Vagina (tissue), 2 donors: ENCODE measurements around the gene TPCN2.
"Not testable (repeated sequence)": the region's sequence is repeated elsewhere in the genome, so short reads cannot be mapped to it uniquely, and the experiment has no call there.

Experiments
- POLR2A ChIP-seq, 2 donors: fragments of 450-650 bp; IDR thresholded peaks; one replicate each; pipeline ENCODE4 v1.6.1; 2017; ENCODE audit warnings: antibody characterized with exemption in 2 of 2, mild to moderate bottlenecking in 2 of 2, moderate library complexity in 2 of 2
- POLR2AphosphoS5 ChIP-seq, 2 donors: sonication (generic); formaldehyde crosslinking; IDR thresholded peaks; one replicate each; pipeline ENCODE4 v1.9.0; 2017; ENCODE audit warnings: antibody characterized with exemption in 2 of 2, mild to moderate bottlenecking in 2 of 2, low read depth in 1 of 2; ENCODE audit not compliant: insufficient read depth in 1 of 2
- TF ChIP-seq, protein P1 (sequence below), 3 experiments: fragments of 450-650 bp in 2 of 3; fragments of 200-600 bp in 1 of 3; sonication (generic) in 1 of 3; IDR thresholded peaks; one replicate each; pipeline ENCODE4 v1.5.1; 2017 to 2019; ENCODE audit warnings: antibody characterized with exemption in 3 of 3, mild to moderate bottlenecking in 2 of 3, moderate library complexity in 2 of 3

DNA sequence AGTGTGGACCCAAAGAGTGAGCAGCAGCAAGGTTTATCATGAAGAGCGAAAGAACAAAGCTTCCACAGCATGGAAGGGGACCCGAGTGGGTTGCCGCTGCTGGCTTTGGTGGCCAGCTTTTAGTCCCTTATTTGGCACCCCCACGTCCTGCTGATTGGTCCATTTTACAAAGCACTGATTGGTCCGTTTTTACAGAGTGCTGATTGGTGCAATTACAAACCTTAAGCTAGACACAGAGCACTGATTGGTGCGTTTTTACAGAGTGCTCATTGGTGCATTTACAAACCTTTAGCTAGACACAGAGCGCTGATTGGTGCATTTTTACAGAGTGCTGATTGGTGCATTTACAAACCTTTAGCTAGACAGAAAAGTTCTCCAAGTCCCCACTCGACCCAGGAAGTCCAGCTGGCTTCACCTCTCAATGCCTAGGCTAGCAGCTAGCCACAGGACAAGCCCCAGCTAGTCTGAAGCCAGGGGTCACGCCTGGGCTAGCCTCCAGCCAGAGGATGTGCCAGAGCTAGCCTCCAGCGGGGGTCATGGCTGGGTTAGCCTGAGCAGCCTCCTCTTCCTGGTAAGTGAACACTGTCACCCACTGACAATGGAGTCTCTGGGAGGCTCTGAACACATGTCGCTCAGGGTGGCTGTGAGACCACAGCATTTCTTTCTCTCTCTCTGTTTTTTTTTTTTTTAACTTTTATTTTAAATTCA is 100.8 kb downstream of the TPCN2 start:
- TF ChIP-seq, protein P1, sequence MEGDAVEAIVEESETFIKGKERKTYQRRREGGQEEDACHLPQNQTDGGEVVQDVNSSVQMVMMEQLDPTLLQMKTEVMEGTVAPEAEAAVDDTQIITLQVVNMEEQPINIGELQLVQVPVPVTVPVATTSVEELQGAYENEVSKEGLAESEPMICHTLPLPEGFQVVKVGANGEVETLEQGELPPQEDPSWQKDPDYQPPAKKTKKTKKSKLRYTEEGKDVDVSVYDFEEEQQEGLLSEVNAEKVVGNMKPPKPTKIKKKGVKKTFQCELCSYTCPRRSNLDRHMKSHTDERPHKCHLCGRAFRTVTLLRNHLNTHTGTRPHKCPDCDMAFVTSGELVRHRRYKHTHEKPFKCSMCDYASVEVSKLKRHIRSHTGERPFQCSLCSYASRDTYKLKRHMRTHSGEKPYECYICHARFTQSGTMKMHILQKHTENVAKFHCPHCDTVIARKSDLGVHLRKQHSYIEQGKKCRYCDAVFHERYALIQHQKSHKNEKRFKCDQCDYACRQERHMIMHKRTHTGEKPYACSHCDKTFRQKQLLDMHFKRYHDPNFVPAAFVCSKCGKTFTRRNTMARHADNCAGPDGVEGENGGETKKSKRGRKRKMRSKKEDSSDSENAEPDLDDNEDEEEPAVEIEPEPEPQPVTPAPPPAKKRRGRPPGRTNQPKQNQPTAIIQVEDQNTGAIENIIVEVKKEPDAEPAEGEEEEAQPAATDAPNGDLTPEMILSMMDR (IDR thresholded peaks at IDR 0.05): not testable (repeated sequence)
- TF ChIP-seq POLR2A (IDR thresholded peaks at IDR 0.05); POLR2AphosphoS5 (IDR thresholded peaks at IDR 0.05; ENCODE audit: insufficient read depth in 1 of 2, low read depth in 1 of 2): not testable (repeated sequence)
